Thyroid gland (tissue), 4 donors: ENCODE data around the gene DDX24.

Experiments used
- CTCF ChIP-seq, 6 experiments: fragments of 200-600 bp in 3 of 6; fragments of 450-650 bp in 3 of 6; sonication (generic) in 3 of 6; IDR thresholded peaks; one replicate each; pipeline ENCODE4 v1.5.1; 2016 to 2019; ENCODE audit warnings: antibody characterized with exemption in 6 of 6, mild to moderate bottlenecking in 2 of 6, inconsistent platforms in 1 of 6, moderate library complexity in 1 of 6
- POLR2A ChIP-seq, 2 donors: fragments of 450-650 bp; IDR thresholded peaks; one replicate each; pipeline ENCODE4 v1.6.1; 2017; ENCODE audit warnings: antibody characterized with exemption in 2 of 2, mild to moderate bottlenecking in 2 of 2, moderate library complexity in 1 of 2

GRCh38 chr14:94126800-94127199, 45.8 kb upstream of the DDX24 start:
- TF ChIP-seq POLR2A (IDR thresholded peaks at IDR 0.05), result no peak
- TF ChIP-seq CTCF (IDR thresholded peaks at IDR 0.05), result no peak
